Upper lobe of left lung (tissue), 6 donors: ENCODE measurements around the gene GNPTG. TPM values are rescaled to one million over a fixed set of nuclear protein-coding genes. Genes with fewer than 3 reads are reported as not detected.

Experiments used
- ATAC-seq, 2 donors: fragments of 200-7000 bp; cut with Tn5 transposase; one replicate each; pipeline ENCODE4 v1.9.1; 2022; ENCODE audit warnings: mild to moderate bottlenecking in 2 of 2, moderate library complexity in 2 of 2; ENCODE audit not compliant: low FRiP score in 2 of 2
- DNase-seq, 2 donors: peaks; one replicate each; pipeline ENCODE4 v3.0.0-alpha.2; 2019 to 2020
- H3K27ac ChIP-seq, 4 donors: fragments of 200-600 bp; sonication (generic); one replicate each; pipeline ENCODE4 v1.5.1; 2016 to 2019
- H3K27me3 ChIP-seq, 4 donors: fragments of 200-600 bp; sonication (generic); one replicate each; pipeline ENCODE4 v1.5.1; 2017 to 2019
- H3K36me3 ChIP-seq, 4 donors: fragments of 200-600 bp; sonication (generic); one replicate each; pipeline ENCODE4 v1.5.1; 2016 to 2019
- H3K4me1 ChIP-seq, 4 donors: fragments of 200-600 bp; sonication (generic); one replicate each; pipeline ENCODE4 v1.5.1; 2018 to 2019
- H3K4me3 ChIP-seq, 4 donors: fragments of 200-600 bp; sonication (generic); one replicate each; pipeline ENCODE4 v1.5.1; 2017 to 2019; ENCODE audit warnings: mild to moderate bottlenecking in 2 of 4, moderate library complexity in 1 of 4
- H3K9me3 ChIP-seq, 4 donors: fragments of 200-600 bp; sonication (generic); one replicate each; pipeline ENCODE4 v1.5.1; 2018 to 2019
- EP300 ChIP-seq, 4 donors: sonication (generic); formaldehyde crosslinking; IDR thresholded peaks; one replicate each; pipeline ENCODE4 v1.5.1; 2017; ENCODE audit warnings: antibody characterized with exemption in 4 of 4, control low read depth in 2 of 4
- POLR2A ChIP-seq, 4 donors: fragments of 450-650 bp; IDR thresholded peaks; one replicate each; pipeline ENCODE4 v1.5.1; 2016 to 2017; ENCODE audit warnings: antibody characterized with exemption in 4 of 4, mild to moderate bottlenecking in 2 of 4
- POLR2AphosphoS5 ChIP-seq, 2 donors: sonication (generic); formaldehyde crosslinking; IDR thresholded peaks; one replicate each; pipeline ENCODE4 v1.5.1; 2017; ENCODE audit warnings: antibody characterized with exemption in 2 of 2
- WGBS, 2 donors: methylation state at CpG; one replicate each; pipeline ENCODE4 v1.1.5; 2017 to 2018; 5-methylcytosine and 5-hydroxymethylcytosine counted together
- total RNA-seq, 6 donors: library from RNA; depleted of rRNA in 4 of 6; stranded (reverse); fragments of >200 nt in 4 of 6; gene quantifications; one replicate each; pipeline versions ENCODE4 v1.1.0 to v1.2.1, GENCODE V29; 2016 to 2021
- TF ChIP-seq, protein P1 (sequence below), 6 experiments: fragments of 450-650 bp in 4 of 6; fragments of 200-600 bp in 2 of 6; sonication (generic) in 2 of 6; IDR thresholded peaks; one replicate each; pipeline ENCODE4 v1.5.1; 2016 to 2019; ENCODE audit warnings: antibody characterized with exemption in 6 of 6
- donor health status: DM: no; HTN: no; CAD: no; lungs with moderate emphysema.
- donor health status: DM: no; HTN: yes; CAD: no; lungs with severe emphysema.

Gene GNPTG
- total RNA-seq, 6 donors from 2014 or later, result 32.8 to 106 (median 93.0) TPM

DNA sequence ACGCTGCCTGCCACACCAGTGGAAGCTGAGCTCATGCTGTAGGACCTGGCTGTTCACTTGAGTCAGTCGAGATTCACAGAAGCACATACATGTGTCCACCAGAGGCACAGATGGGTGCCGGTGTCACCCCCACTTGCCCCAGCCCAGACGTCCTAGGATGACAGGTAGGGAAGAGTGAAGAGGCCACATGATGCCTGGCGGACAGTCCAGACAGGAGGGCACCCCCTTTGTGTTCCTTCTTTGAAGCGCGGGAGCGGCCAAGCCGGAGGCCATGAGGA lies 33.5 kb upstream of the GNPTG start:
- TF ChIP-seq POLR2AphosphoS5 (IDR thresholded peaks at IDR 0.05), result no peak
- TF ChIP-seq EP300 (IDR thresholded peaks at IDR 0.05), result no peak
- TF ChIP-seq POLR2A (IDR thresholded peaks at IDR 0.05), result no peak
- TF ChIP-seq, protein P1, sequence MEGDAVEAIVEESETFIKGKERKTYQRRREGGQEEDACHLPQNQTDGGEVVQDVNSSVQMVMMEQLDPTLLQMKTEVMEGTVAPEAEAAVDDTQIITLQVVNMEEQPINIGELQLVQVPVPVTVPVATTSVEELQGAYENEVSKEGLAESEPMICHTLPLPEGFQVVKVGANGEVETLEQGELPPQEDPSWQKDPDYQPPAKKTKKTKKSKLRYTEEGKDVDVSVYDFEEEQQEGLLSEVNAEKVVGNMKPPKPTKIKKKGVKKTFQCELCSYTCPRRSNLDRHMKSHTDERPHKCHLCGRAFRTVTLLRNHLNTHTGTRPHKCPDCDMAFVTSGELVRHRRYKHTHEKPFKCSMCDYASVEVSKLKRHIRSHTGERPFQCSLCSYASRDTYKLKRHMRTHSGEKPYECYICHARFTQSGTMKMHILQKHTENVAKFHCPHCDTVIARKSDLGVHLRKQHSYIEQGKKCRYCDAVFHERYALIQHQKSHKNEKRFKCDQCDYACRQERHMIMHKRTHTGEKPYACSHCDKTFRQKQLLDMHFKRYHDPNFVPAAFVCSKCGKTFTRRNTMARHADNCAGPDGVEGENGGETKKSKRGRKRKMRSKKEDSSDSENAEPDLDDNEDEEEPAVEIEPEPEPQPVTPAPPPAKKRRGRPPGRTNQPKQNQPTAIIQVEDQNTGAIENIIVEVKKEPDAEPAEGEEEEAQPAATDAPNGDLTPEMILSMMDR (IDR thresholded peaks at IDR 0.05), result no peak
- Histone ChIP-seq H3K27me3 (no peaks in the 10 kb centered on the region), H3K36me3 (peaks cover 50 to 93% (median 86%) of the 10 kb centered on the region in 4 donors), H3K4me1 (peaks cover 4 to 7% (median 4%) of the 10 kb centered on the region in 4 donors), H3K4me3 (no peak overlapping the region), H3K9me3 (no peaks in the 10 kb centered on the region), H3K27ac (no peak overlapping the region)
- ATAC-seq (no peak), DNase-seq (no peak)
- 81 to 82% methylated on average over 6 to 9 of the region's 9 CpGs for WGBS, 2 donors

DNA sequence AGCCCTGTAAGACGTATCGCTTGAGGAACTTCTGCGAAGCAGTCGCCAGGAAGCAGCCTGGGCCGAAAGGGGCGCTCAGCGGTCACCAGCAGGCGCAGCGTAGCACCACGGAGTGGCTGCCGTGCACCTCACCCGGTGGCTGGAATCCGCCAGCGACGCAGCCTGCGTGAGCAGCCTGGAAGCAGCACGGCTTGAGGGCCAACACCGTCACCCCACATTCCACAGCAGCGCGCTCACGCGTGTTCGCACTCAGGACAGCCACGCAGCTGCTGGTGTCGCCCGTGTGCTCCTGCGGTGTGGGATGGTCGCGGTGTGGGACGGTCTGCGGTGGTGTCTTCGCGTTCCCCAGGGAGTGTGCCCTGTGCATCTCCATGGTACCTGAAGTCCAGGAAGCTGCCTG lies 32.7 kb upstream of the GNPTG start:
- TF ChIP-seq POLR2A (IDR thresholded peaks at IDR 0.05) (no peak), EP300 (IDR thresholded peaks at IDR 0.05) (no peak), POLR2AphosphoS5 (IDR thresholded peaks at IDR 0.05) (no peak)
- TF ChIP-seq, protein P1 (IDR thresholded peaks at IDR 0.05), result no peak
- ATAC-seq, result no peak
- no peaks in the 10 kb centered on the region for H3K9me3 ChIP-seq
- no peak overlapping the region for H3K4me3 ChIP-seq
- no peaks in the 10 kb centered on the region for H3K27me3 ChIP-seq
- H3K27ac ChIP-seq, result no peak overlapping the region
- DNase-seq, result peak in 1 of 2 donors; percentile 72
- H3K36me3 ChIP-seq, result peaks cover 50 to 95% (median 88%) of the 10 kb centered on the region in 4 donors
- WGBS, 2 donors, result 90 to 95% methylated on average over 29 to 33 of the region's 33 CpGs
- H3K4me1 ChIP-seq, result peaks cover 0 to 6% (median 0%) of the 10 kb centered on the region in 4 donors

DNA sequence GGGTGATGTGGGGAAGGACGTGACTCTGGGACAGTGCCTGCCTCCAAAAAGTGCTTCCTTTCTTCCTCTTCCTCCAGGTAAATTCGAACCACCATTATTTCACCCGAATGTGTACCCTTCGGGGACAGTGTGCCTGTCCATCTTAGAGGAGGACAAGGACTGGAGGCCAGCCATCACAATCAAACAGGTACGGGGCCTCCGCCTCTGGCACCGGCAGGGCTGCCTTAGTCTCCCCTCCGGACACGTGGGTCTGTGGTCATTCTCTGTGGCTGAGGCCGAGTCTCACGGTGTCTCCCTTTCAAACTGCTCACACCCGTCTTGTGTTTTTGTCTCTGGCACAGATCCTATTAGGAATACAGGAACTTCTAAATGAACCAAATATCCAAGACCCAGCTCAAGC lies 31.6 kb upstream of the GNPTG start:
- WGBS, 2 donors, result 85 to 92% methylated on average over 11 of the region's 12 CpGs
- H3K9me3 ChIP-seq, result no peaks in the 10 kb centered on the region
- no peaks in the 10 kb centered on the region for H3K27me3 ChIP-seq
- H3K4me3 ChIP-seq, result no peak overlapping the region
- no peak for ATAC-seq
- no peak overlapping the region for H3K27ac ChIP-seq
- peaks cover 0 to 6% (median 0%) of the 10 kb centered on the region in 4 donors for H3K4me1 ChIP-seq
- DNase-seq, result peak in 1 of 2 donors; percentile 50
- H3K36me3 ChIP-seq, result peaks cover 46 to 95% (median 88%) of the 10 kb centered on the region in 4 donors
- TF ChIP-seq POLR2A (IDR thresholded peaks at IDR 0.05) (no peak), EP300 (IDR thresholded peaks at IDR 0.05) (no peak), POLR2AphosphoS5 (IDR thresholded peaks at IDR 0.05) (no peak)
- TF ChIP-seq, protein P1 (IDR thresholded peaks at IDR 0.05), result no peak

DNA sequence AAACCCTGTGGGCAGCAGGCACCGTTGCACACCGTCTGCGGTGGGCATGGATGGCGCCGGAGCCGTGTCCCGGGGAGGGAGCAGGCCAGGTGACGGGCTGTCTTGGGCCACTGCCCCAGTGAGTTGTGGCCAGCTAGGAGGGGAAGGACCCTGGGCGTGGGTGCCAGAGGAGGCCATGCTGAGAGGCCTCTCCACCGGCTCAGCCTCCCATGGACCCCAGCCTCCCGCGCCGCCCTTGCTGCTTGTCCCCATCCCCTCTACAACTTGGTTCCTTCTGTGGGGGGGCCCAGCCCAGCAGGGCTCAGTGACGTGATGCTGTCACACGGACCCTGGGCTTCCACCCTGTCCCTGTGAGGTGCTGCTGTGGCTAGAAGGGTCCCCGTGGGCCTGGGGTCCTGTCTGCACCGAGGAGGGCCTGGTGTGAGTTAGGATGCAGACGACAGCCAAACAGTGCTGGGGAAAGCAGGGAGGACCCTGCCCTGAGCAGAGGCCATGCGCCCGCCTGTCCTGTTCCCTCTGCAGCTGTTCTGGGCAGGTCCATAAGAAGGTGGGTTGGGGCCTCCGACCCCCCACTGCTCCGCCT lies 31.0 kb upstream of the GNPTG start:
- H3K27me3 ChIP-seq, result no peaks in the 10 kb centered on the region
- peak in 1 of 2 donors; percentile 57 for DNase-seq
- H3K4me3 ChIP-seq, result no peak overlapping the region
- WGBS, 2 donors, result 73 to 90% methylated on average over 7 to 21 of the region's 22 CpGs
- no peak overlapping the region for H3K27ac ChIP-seq
- ATAC-seq, result no peak
- H3K9me3 ChIP-seq, result no peaks in the 10 kb centered on the region
- no peak for TF ChIP-seq EP300 (IDR thresholded peaks at IDR 0.05)
- TF ChIP-seq, protein P1 (IDR thresholded peaks at IDR 0.05), result no peak
- no peak for TF ChIP-seq POLR2A (IDR thresholded peaks at IDR 0.05)
- no peak for TF ChIP-seq POLR2AphosphoS5 (IDR thresholded peaks at IDR 0.05)
- H3K4me1 ChIP-seq, result peaks cover 0 to 6% (median 0%) of the 10 kb centered on the region in 4 donors
- peaks cover 40 to 95% (median 87%) of the 10 kb centered on the region in 4 donors for H3K36me3 ChIP-seq

DNA sequence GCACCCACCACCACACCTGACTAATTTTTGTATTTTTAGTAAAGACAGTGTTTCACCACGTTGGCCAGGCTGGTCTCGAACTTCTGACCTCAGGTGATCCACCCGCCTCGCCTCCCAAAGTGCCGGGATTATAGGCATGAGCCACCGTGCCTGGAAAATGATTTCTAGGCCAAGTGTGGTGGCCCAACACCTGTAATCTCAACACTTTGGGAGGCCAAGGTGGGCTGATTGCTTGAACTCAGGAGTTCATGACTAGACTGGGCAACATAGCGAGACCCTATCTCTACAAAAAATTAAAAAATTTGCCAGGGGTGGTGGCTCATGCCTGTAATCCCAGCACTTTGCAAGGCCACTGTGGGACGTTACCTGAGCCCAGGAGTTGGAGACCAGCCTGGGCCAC lies 29.3 kb upstream of the GNPTG start:
- TF ChIP-seq, protein P1 (IDR thresholded peaks at IDR 0.05), result no peak
- no peak for TF ChIP-seq POLR2A (IDR thresholded peaks at IDR 0.05)
- no peak for TF ChIP-seq POLR2AphosphoS5 (IDR thresholded peaks at IDR 0.05)
- TF ChIP-seq EP300 (IDR thresholded peaks at IDR 0.05), result no peak
- Histone ChIP-seq H3K27me3 (no peaks in the 10 kb centered on the region), H3K4me3 (no peak overlapping the region), H3K27ac (no peak overlapping the region), H3K4me1 (peaks cover 0 to 6% (median 0%) of the 10 kb centered on the region in 4 donors), H3K9me3 (no peaks in the 10 kb centered on the region), H3K36me3 (peaks cover 29 to 90% (median 77%) of the 10 kb centered on the region in 4 donors)
- no peak for ATAC-seq
- DNase-seq, result no peak
- WGBS, 2 donors, result 96 to 97% methylated on average over 8 of the region's 8 CpGs
